ENCODE data around the gene GYG2. TPM values are rescaled to one million over a fixed set of nuclear protein-coding genes. Genes with fewer than 3 reads are reported as not detected.

GYG2 gene
- total and polyA plus RNA-seq, 2 of the 8 experiments (the other 6 are each of a cell fraction or from before 2014, with no cell fraction given): 52.8 to 65.3 TPM

- Histone ChIP-seq H2AFZ (ENCODE audit: low read length) (no peak overlapping the region), H2BK20ac (ENCODE audit: low read length) (no peak overlapping the region), H2AK5ac (ENCODE audit: low read depth, low read length) (no peak overlapping the region), H3K9ac (replicated peaks in 1 of 4; ENCODE audit: extremely low read depth in 1 of 4, low read depth in 3 of 4, low read length in 3 of 4) (no peak overlapping the region), H4K8ac (ENCODE audit: extremely low read depth, insufficient read depth, low read length) (no peak overlapping the region), H3K4me2 (ENCODE audit: insufficient read depth in 1 of 2, low read depth in 2 of 2, low read length in 2 of 2) (no peak overlapping the region), H3K23ac (ENCODE audit: insufficient read length) (no peak overlapping the region), H3K23me2 (ENCODE audit: low read depth, low read length) (no peaks in the 10 kb centered on the region), H3K9me3 (ENCODE audit: insufficient read depth in 2 of 2, low read depth in 1 of 2, low read length in 1 of 2) (peaks cover 0 to 5% of the 10 kb centered on the region in 2 experiments; a peak in 2 of 4 replicates), H4K20me1 (replicated peaks in 1 of 2; ENCODE audit: control insufficient read depth in 1 of 2, insufficient read depth in 2 of 2, low read length in 2 of 2) (no peaks in the 10 kb centered on the region), H3K4ac (replicated peaks; ENCODE audit: insufficient read length, low read depth, low read length) (no peak overlapping the region), H4K91ac (replicated peaks; ENCODE audit: insufficient read length, low read length) (no peak overlapping the region), H2BK15ac (ENCODE audit: low read length) (no peak overlapping the region), H3K27ac (ENCODE audit: low read depth, low read length) (no peak overlapping the region), H3K79me2 (ENCODE audit: control insufficient read depth in 1 of 2, insufficient read depth in 2 of 2, low read length in 2 of 2) (no peaks in the 10 kb centered on the region), H3K36me3 (ENCODE audit: control insufficient read depth in 2 of 4, insufficient read depth in 4 of 4, low read length in 3 of 4) (peaks cover 0 to 6% (median 0%) of the 10 kb centered on the region in 4 experiments; a peak in 2 of 8 replicates), H2BK120ac (replicated peaks; ENCODE audit: low read depth, low read length) (no peak overlapping the region), H3K56ac (replicated peaks; ENCODE audit: insufficient read length, low read depth, low read length) (no peak overlapping the region), H3K4me1 (replicated peaks in 1 of 4; ENCODE audit: control insufficient read depth in 3 of 4, insufficient read depth in 4 of 4, low read length in 3 of 4) (peaks cover 0 to 4% (median 1%) of the 10 kb centered on the region in 4 experiments; a peak in 4 of 7 replicates), H3K14ac (ENCODE audit: insufficient read length) (no peak overlapping the region), H3K79me1 (ENCODE audit: low read depth, low read length) (no peaks in the 10 kb centered on the region), H3K4me3 (ENCODE audit: extremely low read depth in 1 of 4, insufficient read depth in 2 of 4, low read depth in 3 of 4, low read length in 4 of 4) (no peak overlapping the region), H3K18ac (ENCODE audit: extremely low read depth, low read length) (no peak overlapping the region), H3K27me3 (replicated peaks in 1 of 4; ENCODE audit: control insufficient read depth in 3 of 4, extremely low read depth in 1 of 4, insufficient read depth in 3 of 4, low read length in 3 of 4) (no peaks in the 10 kb centered on the region), H2BK5ac (ENCODE audit: low read depth, low read length) (no peak overlapping the region), H4K5ac (ENCODE audit: insufficient read length, low read depth, low read length) (no peak overlapping the region), H2BK12ac (ENCODE audit: low read depth, low read length) (no peak overlapping the region)
- POLR2A ChIA-PET (ENCODE audit: partially characterized antibody): interaction anchor here (1.0 kb wide), 1 partner anchor 28 kb away, joined by 3 read pairs; no protein-coding TSS in a partner anchor
- CTCF ChIA-PET (ENCODE audit: partially characterized antibody): interaction anchor here (1.7 kb wide), 2 partner anchors 10 to 14 kb away, joined by 3 to 9 read pairs; no protein-coding TSS in a partner anchor
- DNase-seq (ENCODE audit: low read depth in 1 of 2, low spot score in 2 of 2) (no peak), FAIRE-seq (no peak)
- no CpG with 5 or more reads among the region's 2 CpGs for WGBS, 2 experiments (ENCODE audit: extremely low coverage in 1 of 2, insufficient coverage in 1 of 2, insufficient read length in 1 of 2, insufficient replicate concordance in 2 of 2, low coverage in 1 of 2, low lambda C conversion rate in 2 of 2, missing lambda C conversion rate in 1 of 2)
- TF ChIP-seq ATF3 (IDR thresholded peaks at IDR 0.05; ENCODE audit: insufficient read depth, low read depth, low read length) (no peak), PHF8 (conservative IDR thresholded peaks at IDR 0.05; ENCODE audit: low read depth, low read length) (no peak), KDM1A (IDR thresholded peaks at IDR 0.05; ENCODE audit: borderline replicate concordance, low read length) (peak; percentile 78; the same call in 1 of the 2 replicates), SIRT6 (IDR thresholded peaks at IDR 0.05; ENCODE audit: low read length) (no peak), POLR2AphosphoS5 (IDR thresholded peaks at IDR 0.05; ENCODE audit: low read depth, low read length) (no peak), RBBP5 (IDR thresholded peaks at IDR 0.05; ENCODE audit: borderline replicate concordance, low read depth, low read length) (no peak), USF2 (IDR thresholded peaks at IDR 0.05; ENCODE audit: low read length) (no peak), CEBPB (IDR thresholded peaks at IDR 0.05; ENCODE audit: low read depth, low read length) (no peak), CREB1 (IDR thresholded peaks at IDR 0.05) (no peak), SUZ12 (IDR thresholded peaks at IDR 0.05; ENCODE audit: low read length) (no peak), GABPA (IDR thresholded peaks at IDR 0.05; ENCODE audit: borderline replicate concordance, insufficient read depth, low read length) (no peak), TBP (IDR thresholded peaks at IDR 0.05; ENCODE audit: low read depth, low read length) (no peak)
Observed at GRCh38 chrX:2903366-2903765, 74.6 kb downstream of the GYG2 start.
